ENCODE measurements around the gene MAPK11.

The MAPK11 gene

DNA sequence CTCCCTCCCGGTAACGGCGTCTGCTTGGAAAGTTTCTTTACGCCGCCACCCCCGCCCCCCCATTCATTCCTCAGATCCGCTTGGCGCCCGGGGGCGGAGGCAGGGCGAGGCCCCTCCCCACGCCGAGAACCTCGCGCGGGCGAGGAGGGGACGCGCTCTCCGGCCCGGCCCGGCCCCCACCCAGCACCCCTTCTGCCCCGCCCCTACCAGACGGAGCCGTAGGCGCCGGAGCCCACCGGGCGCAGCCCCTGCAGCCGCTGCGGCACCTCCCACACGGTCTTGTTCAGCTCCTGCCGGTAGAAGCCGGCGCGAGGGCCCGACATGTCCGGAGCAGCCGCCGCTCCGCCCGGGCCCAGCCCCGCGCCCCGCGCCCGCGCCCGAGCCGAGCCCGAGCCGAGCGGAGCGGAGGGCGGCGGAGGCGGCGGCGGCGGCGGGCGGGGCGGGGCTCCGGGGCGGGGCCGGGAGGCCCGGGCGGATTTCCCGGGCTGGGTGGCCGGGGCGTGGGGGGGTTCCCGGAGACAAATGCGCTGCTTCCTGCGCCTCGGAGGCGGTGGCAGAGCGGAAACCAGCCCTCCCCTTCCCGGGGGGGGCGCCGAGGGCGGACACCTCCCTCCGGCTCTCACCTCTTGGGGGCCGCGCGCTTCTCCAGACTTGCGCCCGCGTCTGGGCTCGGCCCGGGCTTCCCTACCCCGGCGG lies at the start of gene MAPK11:
Gene MAPK11 (minus strand): TSS at position 411 of the 696 bp plus-strand sequence. CDS start 88 bp downstream, at position 323.
- DNase-seq, result no peak

DNA sequence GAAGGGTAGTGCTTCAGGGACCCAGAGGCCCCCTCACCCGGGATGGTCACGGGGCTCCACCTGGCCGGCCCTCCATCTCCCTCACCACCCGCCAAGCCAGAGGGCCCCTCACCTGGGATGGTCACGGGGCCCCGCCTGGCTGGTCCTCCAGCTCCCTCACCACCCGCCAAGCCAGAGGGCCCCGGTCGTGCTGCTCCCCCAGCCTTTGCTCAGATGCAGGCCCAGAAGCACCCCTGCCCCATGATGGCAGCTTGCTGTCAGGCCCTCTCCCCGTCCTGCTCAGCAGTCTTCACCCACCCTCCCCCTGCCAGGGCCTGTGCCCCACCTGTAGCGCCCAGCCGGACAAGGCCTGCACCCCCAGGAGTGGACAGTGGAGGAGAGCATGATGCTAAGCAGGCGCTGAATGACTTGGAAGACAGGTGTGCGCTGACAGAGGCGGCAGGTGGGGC lies 49.3 kb upstream of the MAPK11 start:
- no peak for DNase-seq

- no peak for DNase-seq
These were observed 48.7 kb upstream of the MAPK11 start for GRCh38 chr22:50318698-50319411.

- no peak for DNase-seq
These were observed 48.1 kb upstream of the MAPK11 start for GRCh38 chr22:50318356-50318697.

DNA sequence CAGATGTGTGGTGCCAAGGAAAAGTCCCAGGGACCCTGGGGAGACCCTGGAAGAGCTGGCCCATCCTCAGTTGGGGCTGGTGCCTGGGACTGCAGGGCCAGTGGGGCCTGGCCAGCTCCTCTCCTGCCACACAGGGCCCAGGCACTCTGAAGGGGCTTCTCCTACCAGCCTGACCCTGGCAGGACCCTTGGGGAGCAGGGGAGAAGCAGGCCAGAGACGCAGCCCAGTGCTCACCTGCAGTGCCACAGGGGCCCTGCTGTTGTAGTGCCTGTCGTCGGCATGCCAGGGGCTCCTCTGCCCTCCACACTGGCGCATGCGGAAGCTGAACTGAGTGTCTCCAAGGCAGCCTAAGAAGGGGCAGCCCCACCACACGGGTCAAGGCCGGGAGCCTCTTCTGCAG lies 47.5 kb upstream of the MAPK11 start:
- DNase-seq, result no peak

DNA sequence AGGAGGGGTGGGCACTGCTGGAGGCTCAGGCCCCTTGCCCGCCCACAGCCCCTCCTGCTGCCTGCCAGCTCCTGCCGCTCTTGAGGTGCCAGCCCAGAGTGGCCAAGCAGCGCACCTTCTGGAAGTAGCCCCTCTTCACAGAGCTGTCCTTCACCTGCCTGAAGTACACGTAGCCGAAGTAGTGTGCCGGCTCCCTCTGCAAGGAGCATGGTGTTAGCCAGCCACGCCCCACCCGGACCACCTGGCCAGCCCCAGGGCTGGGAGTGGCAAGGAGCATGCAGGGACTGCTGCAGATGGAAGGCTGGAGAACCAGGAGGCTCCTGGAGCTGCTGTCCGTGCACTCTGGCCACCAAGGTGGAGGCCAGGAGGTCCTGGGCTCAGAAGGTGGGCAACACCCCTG lies 47.0 kb upstream of the MAPK11 start:
- DNase-seq, result no peak

- DNase-seq, result no peak
These were observed 46.2 kb upstream of the MAPK11 start for GRCh38 chr22:50316114-50317065.

- no peak for DNase-seq
These were observed 45.3 kb upstream of the MAPK11 start for GRCh38 chr22:50315289-50316113.

- peak; percentile 47 to 90 for DNase-seq
These were observed 44.5 kb upstream of the MAPK11 start for GRCh38 chr22:50314455-50315288.

GRCh38 chr22:50314081-50314454 lies 43.9 kb upstream of the MAPK11 start:
- DNase-seq, result no peak

DNA sequence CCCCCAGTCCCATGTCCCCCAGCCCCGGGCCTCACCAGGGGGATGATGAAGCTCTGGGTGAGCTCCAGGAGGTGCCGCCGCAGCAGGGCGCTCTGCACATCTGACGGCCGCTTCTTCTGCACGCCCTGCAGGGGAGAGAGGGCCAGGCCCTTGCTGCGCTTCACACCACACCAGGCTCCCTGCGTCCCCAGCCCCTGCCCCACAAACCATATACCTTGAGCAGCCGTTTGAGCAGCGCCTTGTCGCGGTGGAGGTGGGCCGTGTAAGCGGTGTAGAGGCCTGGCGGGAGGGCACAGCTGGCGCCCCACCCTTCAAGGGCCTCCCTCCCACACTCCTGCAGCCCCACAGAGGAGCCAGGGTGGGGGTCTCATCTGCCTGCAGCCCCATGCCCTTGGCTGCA lies 43.4 kb upstream of the MAPK11 start:
- DNase-seq, result no peak

DNA sequence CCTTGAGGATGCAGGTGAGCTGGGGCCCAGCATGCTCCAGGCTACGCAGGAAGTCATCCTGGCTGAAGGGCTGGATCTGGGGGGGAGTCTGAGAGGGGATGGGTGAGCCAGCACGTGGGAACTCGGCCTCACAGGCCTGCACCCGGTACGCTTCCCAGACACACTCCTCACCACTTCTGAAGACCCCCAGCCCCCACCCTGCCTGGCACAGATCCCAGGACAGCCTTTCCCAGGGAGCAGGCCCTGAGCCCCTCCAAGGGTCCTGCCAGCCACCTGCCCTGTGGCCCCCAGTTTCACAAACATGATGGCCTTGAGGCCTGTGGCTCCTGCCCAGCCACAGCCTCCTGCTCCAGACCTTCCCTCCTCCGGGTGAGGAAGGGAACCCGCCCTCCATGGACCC lies 42.8 kb upstream of the MAPK11 start:
- no peak for DNase-seq

- DNase-seq, result no peak
These were observed 42.2 kb upstream of the MAPK11 start for GRCh38 chr22:50312371-50312770.

DNA sequence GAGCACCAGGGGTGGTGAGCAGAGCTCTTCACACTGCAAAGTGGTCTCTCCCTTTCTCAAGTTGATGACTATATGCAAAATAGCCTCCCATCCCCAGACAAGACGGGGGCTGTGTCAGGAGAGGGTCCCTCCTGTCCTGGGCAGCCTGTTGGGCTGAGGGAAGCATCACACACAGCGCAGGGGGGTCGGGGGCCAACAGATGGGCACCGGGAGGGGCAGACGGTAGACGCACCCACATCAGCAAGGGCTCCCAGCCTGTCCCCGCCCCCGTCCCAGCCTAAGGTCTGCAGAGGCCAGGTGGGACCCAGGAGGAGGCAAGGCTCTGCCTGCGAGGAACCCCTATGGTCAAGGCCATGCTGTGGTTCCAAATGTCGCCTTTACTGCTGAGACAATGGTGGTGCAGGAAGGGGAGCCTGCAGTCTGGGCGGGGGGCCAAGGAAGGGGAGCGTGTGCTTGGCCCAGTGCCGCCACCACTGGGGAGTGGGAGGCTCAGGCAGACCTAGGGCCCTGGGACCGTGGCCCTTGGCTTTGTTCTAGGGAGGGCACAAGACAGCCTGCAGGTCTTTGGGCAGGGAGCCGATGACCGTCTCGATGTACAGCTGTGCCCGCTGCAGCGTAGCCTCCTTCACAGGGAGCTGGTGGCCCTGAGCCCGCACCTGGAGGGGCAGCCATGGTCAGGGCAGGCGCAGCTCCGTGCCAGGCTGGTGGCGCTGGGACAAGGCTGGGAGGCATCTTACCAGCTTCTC lies 41.6 kb upstream of the MAPK11 start:
- no peak for DNase-seq

GRCh38 chr22:50310949-50311444 lies 40.8 kb upstream of the MAPK11 start:
- DNase-seq, result no peak

DNA sequence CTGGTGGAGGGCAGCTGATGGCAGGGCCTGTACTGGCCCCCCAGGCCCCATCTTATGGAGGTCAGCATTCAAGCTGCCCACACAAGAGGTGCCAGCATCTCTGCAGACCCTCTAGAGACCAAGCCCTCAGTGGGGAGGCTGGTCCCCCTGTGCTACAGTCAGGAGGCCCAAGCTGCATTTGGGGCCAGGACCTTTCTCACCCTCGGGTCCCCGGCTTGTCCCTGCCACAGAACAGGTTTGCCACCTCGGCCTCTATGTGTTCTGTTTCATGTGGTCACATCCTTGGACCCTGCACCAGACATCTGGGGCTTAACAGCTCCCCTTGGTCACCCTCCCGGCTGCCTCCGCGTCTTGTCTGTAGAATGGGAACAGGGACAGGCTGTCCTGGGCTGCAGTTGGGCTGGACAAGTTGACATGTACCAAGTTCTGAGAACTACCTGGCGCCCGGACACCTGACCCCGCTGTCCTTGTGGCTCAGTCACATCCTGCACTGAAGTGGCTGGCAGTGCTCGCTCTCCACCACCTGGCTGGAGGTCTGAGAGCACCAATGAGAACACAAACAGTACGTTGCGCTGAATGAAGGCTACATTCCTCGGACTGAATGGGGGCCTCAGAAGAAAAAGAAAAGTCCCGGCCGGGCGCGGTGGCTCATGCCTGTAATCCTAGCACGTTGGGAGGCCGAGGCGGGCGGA lies 40.0 kb upstream of the MAPK11 start:
- no peak for DNase-seq

- DNase-seq, result no peak
These were observed 39.4 kb upstream of the MAPK11 start for GRCh38 chr22:50309601-50309991.

DNA sequence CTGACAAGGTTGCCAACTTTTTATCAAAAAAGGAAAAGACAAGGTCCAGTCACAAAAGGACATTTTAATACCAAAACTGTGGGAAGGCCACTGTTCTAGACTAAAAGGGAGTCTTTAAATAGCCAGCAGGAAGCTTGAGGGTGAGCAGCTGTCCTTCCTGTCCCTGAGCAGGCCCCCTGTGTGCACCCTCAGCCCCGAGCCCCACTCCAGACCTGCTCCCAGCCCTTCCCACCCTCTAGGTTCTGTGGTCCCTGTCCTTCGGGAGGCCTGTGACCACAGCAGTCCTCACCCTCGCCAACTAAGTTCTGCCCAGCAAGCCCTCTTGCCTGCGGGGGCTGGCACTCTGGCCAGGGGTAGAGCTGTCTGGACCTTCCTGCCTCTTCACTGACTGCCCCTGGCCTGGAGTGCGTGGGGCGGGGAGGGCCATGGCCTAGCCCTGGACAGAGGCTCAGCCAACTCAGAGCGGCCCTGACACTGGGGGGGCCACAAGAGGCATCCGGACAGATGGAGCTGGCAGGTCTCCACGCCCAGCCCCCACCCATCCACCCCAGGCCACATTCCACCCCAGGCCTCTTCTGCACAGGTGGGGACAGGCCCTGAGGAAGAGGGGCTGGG lies 38.9 kb upstream of the MAPK11 start:
- DNase-seq, result no peak

DNA sequence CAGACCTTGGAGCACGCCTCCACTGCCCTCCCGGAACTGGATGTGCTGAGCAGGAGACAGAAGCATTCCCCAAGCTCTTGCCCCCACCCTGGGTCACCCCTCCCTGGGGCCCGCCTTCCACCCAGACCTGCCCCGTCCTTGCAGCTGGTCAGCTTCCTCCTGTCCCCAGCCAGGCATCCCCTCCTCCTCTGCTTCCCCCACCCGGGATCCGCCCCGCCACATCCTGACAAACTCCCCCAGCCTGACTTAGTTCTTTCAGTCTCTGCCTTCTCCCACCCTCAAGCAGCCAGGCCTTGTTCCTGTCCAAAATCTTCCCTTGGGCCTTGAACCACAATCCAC lies 38.4 kb upstream of the MAPK11 start:
- DNase-seq, result peak; percentile 33 to 37
